Body of pancreas (tissue), 4 donors: ENCODE data around the gene SLC16A10.

Source experiments
- POLR2A ChIP-seq, 3 donors: fragments of 450-650 bp; IDR thresholded peaks; one replicate each; pipeline ENCODE4 v1.6.1; 2016; ENCODE audit warnings: antibody characterized with exemption in 3 of 3, mild to moderate bottlenecking in 2 of 3
- TF ChIP-seq, protein P1 (sequence below), 7 experiments: fragments of 450-650 bp in 4 of 7; fragments of 200-600 bp in 3 of 7; sonication (generic) in 3 of 7; IDR thresholded peaks; one replicate each; pipeline ENCODE4 v1.5.1; 2016 to 2019; ENCODE audit warnings: antibody characterized with exemption in 7 of 7

DNA sequence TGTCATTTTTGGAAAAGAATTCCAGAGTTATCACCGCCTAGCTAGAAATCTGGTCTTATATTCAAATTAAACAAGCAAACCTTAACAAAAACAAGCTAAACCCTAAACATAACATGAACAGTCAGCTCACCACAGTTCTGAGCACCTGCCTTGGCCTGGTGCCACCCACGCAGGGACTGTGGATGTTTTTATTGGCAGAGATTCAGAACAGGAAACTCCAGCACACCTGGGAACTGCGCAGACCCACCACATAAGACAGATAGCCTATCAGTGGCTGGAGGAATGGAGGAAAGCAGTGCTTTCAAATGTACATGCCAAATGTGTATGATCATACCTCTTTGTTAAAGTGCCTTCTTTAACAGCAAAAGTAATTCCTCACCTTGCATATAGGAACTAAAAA lies 8.9 kb downstream of the SLC16A10 start:
- TF ChIP-seq, protein P1, sequence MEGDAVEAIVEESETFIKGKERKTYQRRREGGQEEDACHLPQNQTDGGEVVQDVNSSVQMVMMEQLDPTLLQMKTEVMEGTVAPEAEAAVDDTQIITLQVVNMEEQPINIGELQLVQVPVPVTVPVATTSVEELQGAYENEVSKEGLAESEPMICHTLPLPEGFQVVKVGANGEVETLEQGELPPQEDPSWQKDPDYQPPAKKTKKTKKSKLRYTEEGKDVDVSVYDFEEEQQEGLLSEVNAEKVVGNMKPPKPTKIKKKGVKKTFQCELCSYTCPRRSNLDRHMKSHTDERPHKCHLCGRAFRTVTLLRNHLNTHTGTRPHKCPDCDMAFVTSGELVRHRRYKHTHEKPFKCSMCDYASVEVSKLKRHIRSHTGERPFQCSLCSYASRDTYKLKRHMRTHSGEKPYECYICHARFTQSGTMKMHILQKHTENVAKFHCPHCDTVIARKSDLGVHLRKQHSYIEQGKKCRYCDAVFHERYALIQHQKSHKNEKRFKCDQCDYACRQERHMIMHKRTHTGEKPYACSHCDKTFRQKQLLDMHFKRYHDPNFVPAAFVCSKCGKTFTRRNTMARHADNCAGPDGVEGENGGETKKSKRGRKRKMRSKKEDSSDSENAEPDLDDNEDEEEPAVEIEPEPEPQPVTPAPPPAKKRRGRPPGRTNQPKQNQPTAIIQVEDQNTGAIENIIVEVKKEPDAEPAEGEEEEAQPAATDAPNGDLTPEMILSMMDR (IDR thresholded peaks at IDR 0.05) = no peak
- no peak for TF ChIP-seq POLR2A (IDR thresholded peaks at IDR 0.05)
